ENCODE measurements around the gene RRM2. TPM values are rescaled to one million over a fixed set of nuclear protein-coding genes. Genes with fewer than 3 reads are reported as not detected.

The RRM2 gene
- total and polyA plus RNA-seq, 3 experiments from 2014 or later = 1.4 to 427 (median 425) TPM

DNA sequence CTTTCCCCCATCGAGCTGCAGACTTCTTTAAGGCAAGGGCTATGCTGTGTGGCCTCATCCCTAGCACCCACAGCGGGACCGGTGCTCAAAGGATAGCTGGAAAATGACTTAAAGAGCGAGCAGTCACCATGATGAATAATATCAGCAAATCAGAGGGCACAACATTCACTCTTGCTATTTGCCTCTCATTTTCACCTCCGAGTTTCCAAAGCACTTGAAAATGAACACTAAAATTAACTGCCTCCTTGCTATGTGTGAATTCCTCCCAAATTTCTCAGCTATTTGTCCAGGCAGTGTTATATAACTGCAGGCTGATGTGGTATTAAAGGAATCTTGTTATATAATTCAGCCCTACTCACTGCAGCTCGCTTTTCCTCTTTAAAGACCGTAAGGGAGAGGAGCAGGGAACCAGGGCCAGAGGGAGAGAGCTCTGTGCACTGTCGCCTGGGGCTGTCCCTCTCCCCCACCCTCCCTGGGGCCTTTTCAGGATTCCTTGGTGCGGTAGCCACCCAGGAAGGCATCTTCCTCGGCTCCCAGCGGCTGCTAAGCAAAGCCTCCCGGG lies 43.8 kb upstream of the RRM2 start:
- H3K4me3 ChIP-seq (ENCODE audit: low read length) = no peak overlapping the region
- peak overlapping the region; percentile 76 to 88 (median 84) for H3K4me3 Mint-ChIP-seq
- H3K4me1 Mint-ChIP-seq = peaks cover 10 to 23% (median 19%) of the 10 kb centered on the region in 3 donors
- H3K27me3 Mint-ChIP-seq = peaks cover 51 to 79% of the 10 kb centered on the region in 2 donors
- H3K9me3 Mint-ChIP-seq = no peaks in the 10 kb centered on the region
- H3K27ac ChIP-seq (ENCODE audit: low read depth, low read length) = no peak overlapping the region
- H3K27ac Mint-ChIP-seq = peak overlapping the region in 2 of 8 donors; percentile 24 to 30
- H3K27me3 ChIP-seq (ENCODE audit: insufficient read depth, low read length, poor library complexity, severe bottlenecking) = peaks cover 48% of the 10 kb centered on the region
- no peaks in the 10 kb centered on the region for H3K9me3 ChIP-seq (ENCODE audit: low read length)
- no peaks in the 10 kb centered on the region for H3K36me3 ChIP-seq (ENCODE audit: insufficient read depth, low read length)
- CTCF ChIA-PET = interaction anchor here (1.0 to 4.1 kb wide), 3 partner anchors 13 to 356 kb away, joined by 3 to 20 read pairs (median 4); no protein-coding TSS in a partner anchor
- peaks cover 18% of the 10 kb centered on the region for H3K4me1 ChIP-seq (ENCODE audit: insufficient read depth, low read length)
- POLR2A ChIA-PET = no interaction called here
- H3K36me3 Mint-ChIP-seq = peaks cover 0 to 2% (median 0%) of the 10 kb centered on the region in 3 donors
- no peak for DNase-seq

DNA sequence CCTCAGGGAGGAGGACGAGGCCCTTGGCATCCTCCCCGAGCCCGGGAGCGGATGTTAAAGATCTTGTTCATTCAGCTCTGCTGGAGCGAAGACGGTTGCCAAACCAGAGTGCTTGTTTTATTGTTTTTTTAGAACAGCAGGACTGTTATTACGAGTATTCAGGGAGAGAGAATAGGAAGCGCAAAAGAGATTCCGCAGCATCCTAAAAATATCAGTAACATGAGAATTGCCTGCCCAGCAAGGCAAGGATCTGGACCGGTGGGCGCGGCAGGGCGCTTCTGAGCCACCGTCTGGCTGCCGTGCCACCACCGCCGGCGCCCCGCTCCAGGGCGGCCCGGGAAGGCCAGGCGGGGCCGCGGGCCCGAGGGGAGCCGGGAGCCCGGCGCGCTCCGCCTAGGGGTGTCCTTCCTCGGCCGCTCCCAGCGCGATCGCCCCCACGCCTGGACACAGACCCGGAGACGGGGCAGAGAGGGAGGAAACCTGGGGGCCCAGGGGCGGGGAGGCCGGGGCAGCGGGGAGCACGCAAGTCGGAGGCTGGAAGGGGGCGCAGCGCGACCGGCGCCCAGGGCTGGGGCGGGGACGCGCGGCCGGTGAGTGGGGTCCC lies 43.2 kb upstream of the RRM2 start:
- H3K4me1 Mint-ChIP-seq = peaks cover 10 to 23% (median 19%) of the 10 kb centered on the region in 3 donors
- no peaks in the 10 kb centered on the region for H3K9me3 Mint-ChIP-seq

DNA sequence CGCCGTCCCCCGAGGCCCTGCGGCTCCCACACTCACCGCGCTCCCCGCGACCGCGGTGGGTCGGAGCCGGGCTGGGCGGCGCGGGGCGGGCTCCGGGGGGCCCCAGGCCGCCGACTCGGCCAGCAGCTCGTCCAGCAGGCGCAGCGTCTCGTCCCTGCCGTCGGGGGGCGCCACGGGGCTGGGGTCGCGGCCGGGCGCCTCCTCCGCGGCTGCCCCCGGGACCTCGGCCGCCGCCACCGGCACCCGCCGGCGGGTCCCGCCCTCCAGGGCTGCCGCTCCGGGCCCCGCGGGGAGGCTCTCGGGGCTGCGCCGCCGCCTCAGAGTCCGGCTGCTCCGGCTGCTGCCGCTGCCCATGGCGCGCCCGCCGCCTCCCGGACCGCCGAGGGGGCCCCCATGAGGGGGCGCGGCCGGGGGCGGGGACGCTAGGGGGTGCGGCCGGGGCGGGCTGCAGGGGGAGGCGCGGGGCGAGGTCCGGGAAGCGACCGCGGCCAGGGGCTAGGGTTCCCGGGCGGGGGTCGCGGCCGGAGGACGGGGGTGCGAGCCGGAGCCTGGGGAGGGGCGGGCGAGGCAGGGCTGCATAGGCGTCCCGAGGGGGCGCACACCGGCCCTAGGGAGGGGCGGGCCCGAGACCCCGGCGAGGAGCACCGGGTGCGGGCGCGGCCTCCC lies 42.5 kb upstream of the RRM2 start, which contains the start of gene CYS1:
Gene CYS1, minus strand, starts transcription at position 542 of the 666 bp plus-strand sequence. Its CDS starts 188 bp downstream, at position 354.
- DNase-seq = peak in 1 of 5 donors; percentile 5
- Histone ChIP-seq H3K4me3 (ENCODE audit: low read length) (peak within 1 kb of the TSS; percentile 10), H3K36me3 (ENCODE audit: insufficient read depth, low read length) (no peaks in the 10 kb centered on the region), H3K27ac (ENCODE audit: low read depth, low read length) (no peak within 1 kb of the TSS), H3K4me1 (ENCODE audit: insufficient read depth, low read length) (peaks cover 18% of the 10 kb centered on the region), H3K27me3 (ENCODE audit: insufficient read depth, low read length, poor library complexity, severe bottlenecking) (peaks cover 58% of the 10 kb centered on the region), H3K9me3 (ENCODE audit: low read length) (no peaks in the 10 kb centered on the region)
- Mint-ChIP-seq H3K4me1 (peaks cover 10 to 23% (median 19%) of the 10 kb centered on the region in 3 donors), H3K4me3 (peak within 1 kb of the TSS; percentile 79 to 91 (median 84)), H3K27me3 (peaks cover 53 to 79% of the 10 kb centered on the region in 2 donors), H3K27ac (peak within 1 kb of the TSS in 7 of 8 donors; percentile 5 to 96 (median 66)), H3K9me3 (no peaks in the 10 kb centered on the region), H3K36me3 (peaks cover 0 to 2% (median 0%) of the 10 kb centered on the region in 3 donors)
- ChIA-PET POLR2A (no interaction called here), CTCF (interaction anchor here (1.3 to 4.2 kb wide), 3 partner anchors 7 to 355 kb away, joined by 5 to 33 read pairs (median 20); no protein-coding TSS in a partner anchor)

More for the DNA sequence above, 43.2 kb upstream of the RRM2 start:
- Histone ChIP-seq H3K27ac (ENCODE audit: low read depth, low read length) (no peak overlapping the region), H3K27me3 (ENCODE audit: insufficient read depth, low read length, poor library complexity, severe bottlenecking) (peaks cover 54% of the 10 kb centered on the region), H3K9me3 (ENCODE audit: low read length) (no peaks in the 10 kb centered on the region), H3K4me1 (ENCODE audit: insufficient read depth, low read length) (peaks cover 18% of the 10 kb centered on the region), H3K36me3 (ENCODE audit: insufficient read depth, low read length) (no peaks in the 10 kb centered on the region), H3K4me3 (ENCODE audit: low read length) (no peak overlapping the region)
- Mint-ChIP-seq H3K4me3 (peak overlapping the region; percentile 76 to 88 (median 84)), H3K27me3 (peaks cover 52 to 79% of the 10 kb centered on the region in 2 donors), H3K36me3 (peaks cover 0 to 2% (median 0%) of the 10 kb centered on the region in 3 donors), H3K27ac (peak overlapping the region in 5 of 8 donors; percentile 5 to 80 (median 51))
- POLR2A ChIA-PET = no interaction called here
- peak in 2 of 5 donors; percentile 13 to 18 for DNase-seq
- CTCF ChIA-PET = interaction anchor here (1.0 to 4.1 kb wide), 3 partner anchors 13 to 356 kb away, joined by 3 to 20 read pairs (median 4); no protein-coding TSS in a partner anchor

DNA sequence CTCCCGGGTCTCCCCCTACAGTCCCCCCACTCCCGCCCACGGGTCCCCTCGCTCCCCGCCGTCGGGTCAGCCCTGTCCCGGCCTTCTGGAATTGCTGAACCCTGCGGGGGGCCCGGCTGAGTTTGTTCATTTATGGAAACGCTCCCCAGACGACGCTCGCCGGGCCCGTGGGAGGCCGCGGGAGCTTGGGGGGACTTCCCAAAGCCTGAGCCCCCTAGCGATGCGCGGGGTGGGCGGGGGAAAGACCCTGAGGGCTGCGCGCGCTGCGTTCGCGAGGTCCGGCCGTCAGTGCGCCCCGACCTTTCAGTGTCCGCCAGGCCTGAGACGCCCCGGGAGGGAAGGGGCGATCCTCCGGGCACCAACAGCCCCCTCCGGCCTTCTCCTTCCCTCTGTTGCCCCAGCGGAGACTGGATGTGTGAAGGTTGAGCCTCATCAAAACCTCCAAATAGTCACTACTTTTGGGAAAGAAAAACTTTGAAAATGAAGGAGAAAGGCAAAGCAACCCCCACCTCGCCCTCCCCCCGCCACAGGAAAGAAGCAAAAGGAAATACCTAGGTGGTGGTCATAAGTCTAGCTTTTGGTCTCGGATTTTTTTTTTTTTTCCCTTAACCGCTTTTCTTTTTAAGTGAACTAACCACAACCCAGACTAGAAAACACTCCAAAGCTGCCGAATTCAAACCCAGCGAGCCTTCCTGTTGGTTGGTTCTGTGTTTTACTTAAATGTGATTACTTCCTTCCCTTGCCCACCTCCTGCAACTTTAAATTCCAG lies 41.8 kb upstream of the RRM2 start:
- H3K36me3 ChIP-seq (ENCODE audit: insufficient read depth, low read length) = no peaks in the 10 kb centered on the region
- DNase-seq = peak in 4 of 5 donors; percentile 14 to 60 (median 36)
- POLR2A ChIA-PET = interaction anchor here (0.6 to 0.7 kb wide), 3 partner anchors 53 to 394 kb away, joined by 3 to 5 read pairs (median 4); no protein-coding TSS in a partner anchor
- H3K4me3 Mint-ChIP-seq = peak overlapping the region; percentile 79 to 91 (median 82)
- no peaks in the 10 kb centered on the region for H3K9me3 Mint-ChIP-seq
- CTCF ChIA-PET = interaction anchor here (1.3 to 4.2 kb wide), 2 partner anchors 8 to 16 kb away, joined by 5 to 33 read pairs; no protein-coding TSS in a partner anchor
- peaks cover 54 to 79% of the 10 kb centered on the region in 2 donors for H3K27me3 Mint-ChIP-seq
- H3K4me1 ChIP-seq (ENCODE audit: insufficient read depth, low read length) = peaks cover 18% of the 10 kb centered on the region
- no peak overlapping the region for H3K27ac ChIP-seq (ENCODE audit: low read depth, low read length)
- H3K4me3 ChIP-seq (ENCODE audit: low read length) = peak overlapping the region; percentile 10
- H3K27ac Mint-ChIP-seq = peak overlapping the region in 6 of 8 donors; percentile 53 to 96 (median 72)
- peaks cover 0 to 2% (median 0%) of the 10 kb centered on the region in 3 donors for H3K36me3 Mint-ChIP-seq
- H3K9me3 ChIP-seq (ENCODE audit: low read length) = no peaks in the 10 kb centered on the region
- H3K27me3 ChIP-seq (ENCODE audit: insufficient read depth, low read length, poor library complexity, severe bottlenecking) = peaks cover 59% of the 10 kb centered on the region
- H3K4me1 Mint-ChIP-seq = peaks cover 10 to 23% (median 19%) of the 10 kb centered on the region in 3 donors

DNA sequence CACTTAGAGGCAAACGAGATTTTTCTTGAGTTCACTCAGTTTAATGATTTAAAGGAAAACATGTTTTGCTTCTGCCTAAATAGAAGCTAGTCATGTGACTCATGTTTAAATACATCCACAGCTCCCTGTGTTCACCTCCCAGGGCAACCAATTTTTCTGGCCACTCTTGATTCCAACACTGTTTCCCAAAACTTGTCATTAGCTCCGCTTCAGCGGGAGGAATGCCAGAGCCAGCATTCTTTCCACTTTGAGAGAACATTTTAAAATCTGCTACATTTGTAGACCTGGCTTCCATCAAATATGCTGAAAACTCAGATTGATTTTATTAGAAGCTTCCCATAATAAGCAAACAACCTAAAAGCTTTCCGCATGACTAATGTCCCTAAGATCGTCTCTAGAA lies 39.5 kb upstream of the RRM2 start:
- ChIA-PET POLR2A (no interaction called here), CTCF (interaction anchor here (2.3 to 4.2 kb wide), 2 partner anchors 10 to 14 kb away, joined by 6 to 33 read pairs; no protein-coding TSS in a partner anchor)
- Histone ChIP-seq H3K27ac (ENCODE audit: low read depth, low read length) (no peak overlapping the region), H3K4me3 (ENCODE audit: low read length) (no peak overlapping the region), H3K27me3 (ENCODE audit: insufficient read depth, low read length, poor library complexity, severe bottlenecking) (peaks cover 60% of the 10 kb centered on the region), H3K9me3 (ENCODE audit: low read length) (no peaks in the 10 kb centered on the region), H3K36me3 (ENCODE audit: insufficient read depth, low read length) (no peaks in the 10 kb centered on the region), H3K4me1 (ENCODE audit: insufficient read depth, low read length) (peaks cover 18% of the 10 kb centered on the region)
- H3K36me3 Mint-ChIP-seq = peaks cover 0 to 2% (median 0%) of the 10 kb centered on the region in 3 donors
- H3K4me3 Mint-ChIP-seq = peak overlapping the region in 2 of 7 donors; percentile 43 to 69
- peaks cover 10 to 21% (median 19%) of the 10 kb centered on the region in 3 donors for H3K4me1 Mint-ChIP-seq
- DNase-seq = no peak
- peaks cover 59 to 76% of the 10 kb centered on the region in 2 donors for H3K27me3 Mint-ChIP-seq
- no peaks in the 10 kb centered on the region for H3K9me3 Mint-ChIP-seq
- H3K27ac Mint-ChIP-seq = peak overlapping the region in 1 of 8 donors; percentile 60

DNA sequence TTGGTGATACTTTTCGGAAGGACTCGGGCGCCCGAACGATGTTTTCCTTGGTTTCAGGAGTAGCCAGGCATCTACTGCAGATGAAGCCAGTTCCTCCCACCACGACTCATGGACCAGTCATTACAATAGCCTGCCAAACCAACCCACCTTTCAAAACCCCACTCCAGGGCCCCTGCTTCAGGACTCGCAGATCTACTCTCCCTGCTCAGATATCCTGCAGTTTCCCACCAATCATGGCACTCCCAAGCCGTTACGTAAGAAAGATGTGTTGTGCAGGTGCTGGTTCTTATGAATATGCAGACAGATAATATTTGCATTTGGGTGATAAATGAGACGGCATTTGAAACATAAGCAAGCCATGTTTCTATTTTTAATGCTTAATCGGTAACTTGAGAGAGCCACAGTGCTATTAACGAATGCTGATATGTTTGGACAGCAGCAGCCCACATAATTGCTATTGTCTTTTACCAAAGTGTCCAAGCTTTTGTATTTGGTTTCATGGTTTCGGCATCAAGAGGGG lies 38.8 kb upstream of the RRM2 start:
- H3K4me3 Mint-ChIP-seq = peak overlapping the region in 2 of 7 donors; percentile 43 to 69
- peaks cover 17% of the 10 kb centered on the region for H3K4me1 ChIP-seq (ENCODE audit: insufficient read depth, low read length)
- peaks cover 52 to 72% of the 10 kb centered on the region in 2 donors for H3K27me3 Mint-ChIP-seq
- H3K36me3 Mint-ChIP-seq = no peaks in the 10 kb centered on the region
- peaks cover 10 to 16% (median 14%) of the 10 kb centered on the region in 3 donors for H3K4me1 Mint-ChIP-seq
- POLR2A ChIA-PET = no interaction called here
- H3K27me3 ChIP-seq (ENCODE audit: insufficient read depth, low read length, poor library complexity, severe bottlenecking) = peaks cover 53% of the 10 kb centered on the region
- no peak for DNase-seq
- no peaks in the 10 kb centered on the region for H3K9me3 Mint-ChIP-seq
- CTCF ChIA-PET = interaction anchor here (2.3 to 4.2 kb wide), 2 partner anchors 11 to 14 kb away, joined by 6 to 33 read pairs; no protein-coding TSS in a partner anchor
- no peak overlapping the region for H3K4me3 ChIP-seq (ENCODE audit: low read length)
- H3K9me3 ChIP-seq (ENCODE audit: low read length) = no peaks in the 10 kb centered on the region
- H3K27ac ChIP-seq (ENCODE audit: low read depth, low read length) = no peak overlapping the region
- H3K27ac Mint-ChIP-seq = peak overlapping the region in 1 of 8 donors; percentile 23
- H3K36me3 ChIP-seq (ENCODE audit: insufficient read depth, low read length) = no peaks in the 10 kb centered on the region

Data from CD8-positive, alpha-beta memory T cell (primary cell).